GM12878 (cell line): ENCODE measurements around the gene DUS2. TPM values are rescaled to one million over a fixed set of nuclear protein-coding genes. Genes with fewer than 3 reads are reported as not detected.

Source experiments
- ATAC-seq: fragments of 200-7000 bp; cut with Tn5 transposase; 3 replicates; pipeline ENCODE4 v1.9.1; 2020; ENCODE audit warnings: mild to moderate bottlenecking, moderate library complexity
- BruUV-seq: library from RNA; stranded (reverse); fragments of 400-500 nt; replicated peaks from 2 replicates; lab custom pipeline; 2021; lab: Mats Ljungman, UMichigan
- CTCF ChIA-PET: fragments of 300-600 bp; sonication (Branson Sonifier 250); formaldehyde crosslinking; extraction: SDS; loops from one replicate; lab custom pipeline; 2021; ENCODE audit warnings: inconsistent platforms; lab: Yijun Ruan, JAX
- POLR2A ChIA-PET: fragments of 350-600 bp; formaldehyde crosslinking; extraction: SDS; loops from one replicate; lab custom pipeline; 2021; ENCODE audit warnings: inconsistent platforms; lab: Charles Lee
- RAD21 ChIA-PET: fragments of 300-600 bp; sonication (Branson Sonifier 250); formaldehyde crosslinking; loops from one replicate; lab custom pipeline; 2023; ENCODE audit warnings: antibody characterized with exemption; ENCODE audit not compliant: unreplicated experiment; lab: Charles Lee
- SMC1A ChIA-PET: fragments of 300-600 bp; sonication (Branson Sonifier 250); formaldehyde crosslinking; loops from one replicate; lab custom pipeline; 2023; ENCODE audit not compliant: unreplicated experiment, uncharacterized antibody; lab: Charles Lee
- DNase-seq: peaks from one replicate; pipeline ENCODE4 v3.0.0-alpha.2; 2011; ENCODE audit warnings: low read depth, low spot score
- FAIRE-seq: peaks from 3 replicates; lab custom pipeline; 2011; peaks lifted over from hg19 to GRCh38; lab: Jason Lieb, UNC
- H2AFZ ChIP-seq: 2 replicates; pipeline ENCODE4 v1.6.0; 2011; ENCODE audit warnings: low read depth, low read length, control low read depth; ENCODE audit not compliant: control insufficient read depth
- H3K27ac ChIP-seq: 2 replicates; pipeline ENCODE4 v1.5.1; 2011; ENCODE audit warnings: control low read depth; ENCODE audit not compliant: control insufficient read depth, insufficient read depth
- H3K27me3 ChIP-seq, 2 experiments: replicated peaks in 1 of 2; 2 replicates each; pipeline versions ENCODE4 v1.6.0 to v1.6.1; 2011; ENCODE audit warnings: low read length in 1 of 2; ENCODE audit not compliant: control insufficient read depth in 2 of 2, insufficient read depth in 2 of 2
- H3K36me3 ChIP-seq, 2 experiments: 2 replicates each; pipeline ENCODE4 v1.5.1; 2011; ENCODE audit warnings: low read length in 1 of 2; ENCODE audit not compliant: control insufficient read depth in 2 of 2, insufficient read depth in 2 of 2
- H3K4me1 ChIP-seq: 2 replicates; pipeline ENCODE4 v1.6.1; 2011; ENCODE audit warnings: mild to moderate bottlenecking, low read length, moderate library complexity, mixed read lengths; ENCODE audit not compliant: control insufficient read depth, insufficient read depth
- H3K4me2 ChIP-seq: 2 replicates; pipeline ENCODE4 v1.6.0; 2011; ENCODE audit warnings: control low read depth; ENCODE audit not compliant: control insufficient read depth, insufficient read depth
- H3K4me3 ChIP-seq: fragments of 200-600 bp; sonication (generic); 2 replicates; pipeline ENCODE4 v1.5.1; 2016
- H3K79me2 ChIP-seq: 2 replicates; pipeline ENCODE4 v1.6.0; 2011; ENCODE audit warnings: low read length; ENCODE audit not compliant: control insufficient read depth, insufficient read depth
- H3K9ac ChIP-seq: 2 replicates; pipeline ENCODE4 v1.8.0; 2011; ENCODE audit warnings: low read length, control low read depth, mixed read lengths; ENCODE audit not compliant: control insufficient read depth, insufficient read depth
- H3K9me3 ChIP-seq: replicated peaks from 3 replicates; pipeline ENCODE4 v1.5.1; 2011; ENCODE audit warnings: mild to moderate bottlenecking, low read length; ENCODE audit not compliant: control insufficient read depth, insufficient read depth
- H4K20me1 ChIP-seq: 2 replicates; pipeline ENCODE4 v1.6.0; 2011; ENCODE audit not compliant: control insufficient read depth, insufficient read depth
- BCLAF1 ChIP-seq: fragments of 450-650 bp; IDR thresholded peaks from 2 replicates; pipeline ENCODE4 v1.6.1; 2017; ENCODE audit warnings: antibody characterized with exemption, mild to moderate bottlenecking, moderate library complexity
- CBX5 ChIP-seq: sonication (generic); IDR thresholded peaks from 2 replicates; pipeline ENCODE4 v1.6.1; 2016; ENCODE audit warnings: low read depth, moderate library complexity, mild to moderate bottlenecking, inconsistent platforms
- CHD1 ChIP-seq: IDR thresholded peaks from 2 replicates; pipeline ENCODE4 v1.6.1; 2012; ENCODE audit warnings: low read depth, low read length, improper control_type of control experiment
- CTCF ChIP-seq, 3 experiments: IDR thresholded peaks in 2 of 3; conservative IDR thresholded peaks in 1 of 3; 2 replicates each; pipeline ENCODE4 v1.5.1; 2011; ENCODE audit warnings: low read depth in 3 of 3, low read length in 3 of 3, mild to moderate bottlenecking in 3 of 3, control low read depth in 2 of 3, moderate library complexity in 2 of 3, inconsistent platforms in 1 of 3, mixed read lengths in 1 of 3; ENCODE audit not compliant: control insufficient read depth in 2 of 3, insufficient read depth in 1 of 3; ENCODE audit errors: extremely low read depth in 1 of 3
- FOXM1 ChIP-seq: IDR thresholded peaks from 2 replicates; pipeline ENCODE4 v1.6.1; 2012; ENCODE audit warnings: low read depth, mild to moderate bottlenecking, inconsistent platforms, low read length, moderate library complexity
- IKZF1 ChIP-seq: fragments of 450-650 bp; conservative IDR thresholded peaks from 2 replicates; pipeline ENCODE4 v1.6.1; 2017; ENCODE audit warnings: antibody characterized with exemption, mild to moderate bottlenecking
- JUND ChIP-seq: IDR thresholded peaks from 2 replicates; pipeline ENCODE4 v1.6.1; 2012; ENCODE audit warnings: low read depth, mild to moderate bottlenecking, low read length, improper control_type of control experiment, moderate library complexity
- KAT2A ChIP-seq: conservative IDR thresholded peaks from 2 replicates; pipeline ENCODE4 v1.6.1; 2011; ENCODE audit warnings: low read depth, low read length; ENCODE audit not compliant: control insufficient read depth
- NFYA ChIP-seq: IDR thresholded peaks from 2 replicates; pipeline ENCODE4 v1.6.1; 2011; ENCODE audit warnings: low read depth, mild to moderate bottlenecking, low read length, improper control_type of control experiment, borderline replicate concordance
- PAX5 ChIP-seq: IDR thresholded peaks from 2 replicates; pipeline ENCODE4 v1.6.1; 2011; ENCODE audit warnings: low read depth, low read length, borderline replicate concordance
- RAD21 ChIP-seq: IDR thresholded peaks from 2 replicates; pipeline ENCODE4 v1.6.1; 2011; ENCODE audit warnings: mild to moderate bottlenecking, low read depth, low read length, moderate library complexity; ENCODE audit not compliant: insufficient read depth
- SP1 ChIP-seq: IDR thresholded peaks from one replicate; pipeline ENCODE4 v1.6.1; 2011; ENCODE audit warnings: low read depth, low read length
- STAT1 ChIP-seq: fragments of 450-650 bp; conservative IDR thresholded peaks from 2 replicates; pipeline ENCODE4 v1.6.1; 2014; ENCODE audit warnings: antibody characterized with exemption, mild to moderate bottlenecking
- SUPT20H ChIP-seq: IDR thresholded peaks from 2 replicates; pipeline ENCODE4 v1.6.1; 2011; ENCODE audit warnings: low read depth, mild to moderate bottlenecking, low read length, moderate library complexity, borderline replicate concordance; ENCODE audit not compliant: control insufficient read depth
- TCF12 ChIP-seq: IDR thresholded peaks from 2 replicates; pipeline ENCODE4 v1.6.1; 2011; ENCODE audit warnings: low read depth, mild to moderate bottlenecking, low read length
- ZNF384 ChIP-seq: IDR thresholded peaks from 2 replicates; pipeline ENCODE4 v1.6.1; 2012; ENCODE audit warnings: low read depth, mild to moderate bottlenecking, low read length, improper control_type of control experiment, borderline replicate concordance
- ZZZ3 ChIP-seq: IDR thresholded peaks from 2 replicates; pipeline ENCODE4 v1.6.1; 2011; ENCODE audit warnings: low read depth; ENCODE audit not compliant: control insufficient read depth, insufficient read length
- WGBS: methylation state at CpG from one replicate; pipeline ENCODE4 v1.1.6; 2016; ENCODE audit warnings: low lambda C conversion rate; ENCODE audit not compliant: insufficient replicate concordance, insufficient coverage; ENCODE audit errors: missing lambda C conversion rate; 5-methylcytosine and 5-hydroxymethylcytosine counted together
- in situ Hi-C: fragments of 300-500 bp; cut with MboI; formaldehyde crosslinking; loops from 9 replicates; pipeline ENCODE4 v1.14.3; 2018; ENCODE audit warnings: mixed read lengths
- intact Hi-C: fragments of 100-400 bp; cut with micrococcal nuclease; formaldehyde crosslinking; loops from one replicate; pipeline ENCODE4 v1.14.2; 2022; ENCODE audit not compliant: unreplicated experiment
- polyA plus RNA-seq, 11 experiments: library from polyadenylated mRNA; depleted of rRNA in 4 of 11; unstranded in 6 of 11; stranded (reverse) in 5 of 11; fragments of >200 nt; fragmentation: Nextera tagmentation in 4 of 11; fragmentation: Illumina TruSeq in 1 of 11; extraction: Ambion mirVana in 4 of 11; extraction: Trizol in 1 of 11; gene quantifications; 1 replicate in 1 of 11; 2 replicates in 10 of 11; pipeline versions ENCODE4 v1.2.1 to v1.2.3, GENCODE V29; 2011 to 2016; ENCODE audit warnings: inconsistent platforms in 2 of 11, missing spikeins in 2 of 11, low read depth in 1 of 11
- total RNA-seq, 4 experiments: library from RNA; depleted of rRNA in 3 of 4; stranded (reverse); fragments of >200 nt in 3 of 4; fragmentation: Illumina TruSeq in 1 of 4; extraction: Trizol in 1 of 4; gene quantifications; 2 replicates each; pipeline versions ENCODE4 v1.2.1 to v1.2.3, GENCODE V29; 2013 to 2021
- TF ChIP-seq, protein P1 (sequence below): IDR thresholded peaks from 2 replicates; pipeline ENCODE4 v1.6.1; 2012; ENCODE audit warnings: low read length, inconsistent platforms

DUS2 gene
- total and polyA plus RNA-seq, 10 of the 15 experiments (the other 5 are each of a cell fraction or from before 2014, with no cell fraction given) = 4.8 to 32.3 (median 25.5) TPM

DNA sequence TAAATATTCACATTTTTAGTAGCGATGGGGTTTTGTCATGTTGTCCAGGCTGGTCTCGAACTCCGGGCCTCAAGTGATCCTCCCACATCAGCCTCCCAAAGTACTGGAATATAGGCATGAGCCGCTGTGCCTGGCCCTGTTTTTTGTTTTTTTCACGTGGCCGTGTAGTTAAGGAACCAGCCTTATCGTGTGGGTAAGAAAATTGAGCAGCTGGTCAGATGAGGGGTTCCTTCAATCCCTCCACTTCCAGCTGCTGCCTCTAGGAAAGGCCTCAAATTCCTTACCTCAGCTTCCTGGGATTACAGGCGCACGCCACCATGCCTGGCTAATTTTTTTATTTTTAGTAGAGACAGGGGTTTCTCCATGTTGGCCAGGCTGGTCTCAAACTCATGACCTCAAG, 17.9 kb upstream of the DUS2 start:
- H2AFZ ChIP-seq = no peak overlapping the region

More for the DNA sequence above, 17.9 kb upstream of the DUS2 start:
- ChIA-PET SMC1A (interaction anchor here (0.6 to 1.6 kb wide), 3 partner anchors 8 to 39 kb away, joined by 3 to 4 read pairs (median 4); no protein-coding TSS in a partner anchor), CTCF (interaction anchor here (0.6 to 2.4 kb wide), 3 partner anchors 10 to 35 kb away, joined by 3 to 9 read pairs (median 4); no protein-coding TSS in a partner anchor), POLR2A (no interaction called here), RAD21 (no interaction called here)
- H3K9me3 ChIP-seq = no peaks in the 10 kb centered on the region
- no peaks in the 10 kb centered on the region for H3K79me2 ChIP-seq
- WGBS = 96% methylated on average over 9 of the region's 9 CpGs
- no peak overlapping the region for H3K9ac ChIP-seq
- no peak overlapping the region for H3K27ac ChIP-seq
- H3K4me1 ChIP-seq = peaks cover 6% of the 10 kb centered on the region
- in situ Hi-C loops = no loop called here
- no peaks in the 10 kb centered on the region for H4K20me1 ChIP-seq
- no peak overlapping the region for H3K4me3 ChIP-seq
- H3K4me2 ChIP-seq = no peak overlapping the region
- TF ChIP-seq TCF12 (no peak), JUND (no peak), SUPT20H (no peak), NFYA (no peak), RAD21 (no peak), CBX5 (no peak), ZZZ3 (no peak), STAT1 (no peak), PAX5 (no peak), ZNF384 (no peak), CHD1 (no peak), IKZF1 (no peak), FOXM1 (no peak), SP1 (no peak), BCLAF1 (no peak), CTCF (IDR thresholded peaks at IDR 0.05 in 2 of 3, conservative IDR thresholded peaks at IDR 0.05 in 1 of 3; ENCODE audit: control insufficient read depth in 2 of 3, extremely low read depth in 1 of 3, insufficient read depth in 1 of 3, low read depth in 3 of 3, low read length in 3 of 3) (no peak), KAT2A (no peak)
- TF ChIP-seq, protein P1, sequence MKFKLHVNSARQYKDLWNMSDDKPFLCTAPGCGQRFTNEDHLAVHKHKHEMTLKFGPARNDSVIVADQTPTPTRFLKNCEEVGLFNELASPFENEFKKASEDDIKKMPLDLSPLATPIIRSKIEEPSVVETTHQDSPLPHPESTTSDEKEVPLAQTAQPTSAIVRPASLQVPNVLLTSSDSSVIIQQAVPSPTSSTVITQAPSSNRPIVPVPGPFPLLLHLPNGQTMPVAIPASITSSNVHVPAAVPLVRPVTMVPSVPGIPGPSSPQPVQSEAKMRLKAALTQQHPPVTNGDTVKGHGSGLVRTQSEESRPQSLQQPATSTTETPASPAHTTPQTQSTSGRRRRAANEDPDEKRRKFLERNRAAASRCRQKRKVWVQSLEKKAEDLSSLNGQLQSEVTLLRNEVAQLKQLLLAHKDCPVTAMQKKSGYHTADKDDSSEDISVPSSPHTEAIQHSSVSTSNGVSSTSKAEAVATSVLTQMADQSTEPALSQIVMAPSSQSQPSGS = no peak
- no TSS peak for BruUV-seq
- no peaks in the 10 kb centered on the region for H3K36me3 ChIP-seq
- intact Hi-C loops = no loop called here
- H3K27me3 ChIP-seq = no peaks in the 10 kb centered on the region
- no peak for ATAC-seq
- no peak for DNase-seq
- FAIRE-seq = no peak
